ENCODE data around the gene TAOK3. TPM values are rescaled to one million over a fixed set of nuclear protein-coding genes. Genes with fewer than 3 reads are reported as not detected.

TAOK3 gene
- total and polyA plus RNA-seq, 10 of the 15 experiments (the other 5 are each of a cell fraction or from before 2014, with no cell fraction given), result 41.3 to 131 (median 57.8) TPM

GRCh38 chr12:118145113-118145797 is 227.5 kb downstream of the TAOK3 start (continued):
- TF ChIP-seq, protein P1, sequence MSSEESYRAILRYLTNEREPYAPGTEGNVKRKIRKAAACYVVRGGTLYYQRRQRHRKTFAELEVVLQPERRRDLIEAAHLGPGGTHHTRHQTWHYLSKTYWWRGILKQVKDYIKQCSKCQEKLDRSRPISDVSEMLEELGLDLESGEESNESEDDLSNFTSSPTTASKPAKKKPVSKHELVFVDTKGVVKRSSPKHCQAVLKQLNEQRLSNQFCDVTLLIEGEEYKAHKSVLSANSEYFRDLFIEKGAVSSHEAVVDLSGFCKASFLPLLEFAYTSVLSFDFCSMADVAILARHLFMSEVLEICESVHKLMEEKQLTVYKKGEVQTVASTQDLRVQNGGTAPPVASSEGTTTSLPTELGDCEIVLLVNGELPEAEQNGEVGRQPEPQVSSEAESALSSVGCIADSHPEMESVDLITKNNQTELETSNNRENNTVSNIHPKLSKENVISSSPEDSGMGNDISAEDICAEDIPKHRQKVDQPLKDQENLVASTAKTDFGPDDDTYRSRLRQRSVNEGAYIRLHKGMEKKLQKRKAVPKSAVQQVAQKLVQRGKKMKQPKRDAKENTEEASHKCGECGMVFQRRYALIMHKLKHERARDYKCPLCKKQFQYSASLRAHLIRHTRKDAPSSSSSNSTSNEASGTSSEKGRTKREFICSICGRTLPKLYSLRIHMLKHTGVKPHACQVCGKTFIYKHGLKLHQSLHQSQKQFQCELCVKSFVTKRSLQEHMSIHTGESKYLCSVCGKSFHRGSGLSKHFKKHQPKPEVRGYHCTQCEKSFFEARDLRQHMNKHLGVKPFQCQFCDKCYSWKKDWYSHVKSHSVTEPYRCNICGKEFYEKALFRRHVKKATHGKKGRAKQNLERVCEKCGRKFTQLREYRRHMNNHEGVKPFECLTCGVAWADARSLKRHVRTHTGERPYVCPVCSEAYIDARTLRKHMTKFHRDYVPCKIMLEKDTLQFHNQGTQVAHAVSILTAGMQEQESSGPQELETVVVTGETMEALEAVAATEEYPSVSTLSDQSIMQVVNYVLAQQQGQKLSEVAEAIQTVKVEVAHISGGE (CRISPR knock-in tag; IDR thresholded peaks at IDR 0.05), result no peak
- TF ChIP-seq POLR2AphosphoS5 (IDR thresholded peaks at IDR 0.05; ENCODE audit: low read length) (peak; percentile 45; the same call in 1 of the 2 replicates), SPI1 (IDR thresholded peaks at IDR 0.05; ENCODE audit: borderline replicate concordance, insufficient read depth, low read depth, low read length) (0 out of 2 replicates have a peak, but pooled peaks have one; percentile 37), FOXM1 (IDR thresholded peaks at IDR 0.05; ENCODE audit: low read depth, low read length) (peak; percentile 52; the same call in 1 of the 2 replicates), ZNF622 (IDR thresholded peaks at IDR 0.05) (no peak)

DNA sequence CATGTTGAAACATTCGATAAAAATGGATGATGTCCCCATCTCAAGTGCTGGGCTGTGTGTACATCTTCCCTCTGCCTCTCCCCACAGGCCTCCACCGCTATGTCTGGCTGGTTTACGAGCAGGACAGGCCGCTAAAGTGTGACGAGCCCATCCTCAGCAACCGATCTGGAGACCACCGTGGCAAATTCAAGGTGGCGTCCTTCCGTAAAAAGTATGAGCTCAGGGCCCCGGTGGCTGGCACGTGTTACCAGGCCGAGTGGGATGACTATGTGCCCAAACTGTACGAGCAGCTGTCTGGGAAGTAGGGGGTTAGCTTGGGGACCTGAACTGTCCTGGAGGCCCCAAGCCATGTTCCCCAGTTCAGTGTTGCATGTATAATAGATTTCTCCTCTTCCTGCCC is 228.2 kb downstream of the TAOK3 start:
- H3K4me2 ChIP-seq (ENCODE audit: control insufficient read depth, insufficient read depth), result 0 out of 2 replicates have a peak overlapping the region, but pooled peaks have one; percentile 24
- RAD21 ChIA-PET (ENCODE audit: unreplicated experiment), result no interaction called here
- peak overlapping the region; percentile 27; the same call in 1 of the 2 replicates for H3K9ac ChIP-seq (ENCODE audit: control insufficient read depth, insufficient read depth, low read length)
- DNase-seq (ENCODE audit: low read depth, low spot score) (no peak), FAIRE-seq (no peak), ATAC-seq (no peak; the same call in 2 of the 3 replicates)
- no peak for TF ChIP-seq MEF2A (IDR thresholded peaks at IDR 0.05; ENCODE audit: insufficient read depth, low read depth, low read length)
- TF ChIP-seq RELA (IDR thresholded peaks at IDR 0.05; ENCODE audit: borderline replicate concordance, partially characterized antibody), result no peak
- TF ChIP-seq POLR2AphosphoS5 (IDR thresholded peaks at IDR 0.05; ENCODE audit: low read length), result 0 out of 2 replicates have a peak, but pooled peaks have one; percentile 48
- H2AFZ ChIP-seq (ENCODE audit: control insufficient read depth, low read depth, low read length), result no peak overlapping the region
- no peaks in the 10 kb centered on the region; the same call in 1 of the 2 replicates for H3K79me2 ChIP-seq (ENCODE audit: control insufficient read depth, insufficient read depth, low read length)
- no TSS peak for BruUV-seq (replicated peaks)
- H3K4me3 ChIP-seq, result no peak overlapping the region
- peak overlapping the region; percentile 45 for H3K27ac ChIP-seq (ENCODE audit: control insufficient read depth, insufficient read depth)
- POLR2A ChIA-PET, result interaction anchor here (0.6 kb wide), 1 partner anchor 30 kb away, joined by 3 read pairs; no protein-coding TSS in a partner anchor
- CTCF ChIA-PET, result no interaction called here
- in situ Hi-C loops (cut with MboI), result loop anchor here (25.0 kb wide), 1 partner anchor 1518 kb away; the partner anchor contains the start of gene PRKAB1
- intact Hi-C loops (cut with micrococcal nuclease; ENCODE audit: unreplicated experiment), result no loop called here
- H4K20me1 ChIP-seq (ENCODE audit: control insufficient read depth, insufficient read depth), result no peaks in the 10 kb centered on the region
- SMC1A ChIA-PET (ENCODE audit: uncharacterized antibody, unreplicated experiment), result no interaction called here
- no peaks in the 10 kb centered on the region for H3K27me3 ChIP-seq (replicated peaks in 1 of 2; ENCODE audit: control insufficient read depth in 2 of 2, insufficient read depth in 2 of 2, low read length in 1 of 2)
- H3K36me3 ChIP-seq (ENCODE audit: control insufficient read depth in 2 of 2, insufficient read depth in 2 of 2, low read length in 1 of 2), result peaks cover 11 to 34% of the 10 kb centered on the region in 2 experiments
- 91% methylated on average over 13 of the region's 13 CpGs for WGBS (ENCODE audit: insufficient coverage, insufficient replicate concordance, low lambda C conversion rate, missing lambda C conversion rate)
- peaks cover 20% of the 10 kb centered on the region for H3K4me1 ChIP-seq (ENCODE audit: control insufficient read depth, insufficient read depth, low read length)
- no peaks in the 10 kb centered on the region; the same call in 2 of the 3 replicates for H3K9me3 ChIP-seq (replicated peaks; ENCODE audit: control insufficient read depth, insufficient read depth, low read length)
